Colon (tissue), 2 donors: ENCODE data around the gene KLHL24.
"Not testable (repeated sequence)": the region's sequence is repeated elsewhere in the genome, so short reads cannot be mapped to it uniquely, and the experiment has no call there.

Experiments used
- FAIRE-seq: peaks from 2 replicates; lab custom pipeline; 2012; peaks lifted over from hg19 to GRCh38; lab: Jason Lieb, UNC
- donor health status: control.
- donor health status: control.

KLHL24 gene

DNA sequence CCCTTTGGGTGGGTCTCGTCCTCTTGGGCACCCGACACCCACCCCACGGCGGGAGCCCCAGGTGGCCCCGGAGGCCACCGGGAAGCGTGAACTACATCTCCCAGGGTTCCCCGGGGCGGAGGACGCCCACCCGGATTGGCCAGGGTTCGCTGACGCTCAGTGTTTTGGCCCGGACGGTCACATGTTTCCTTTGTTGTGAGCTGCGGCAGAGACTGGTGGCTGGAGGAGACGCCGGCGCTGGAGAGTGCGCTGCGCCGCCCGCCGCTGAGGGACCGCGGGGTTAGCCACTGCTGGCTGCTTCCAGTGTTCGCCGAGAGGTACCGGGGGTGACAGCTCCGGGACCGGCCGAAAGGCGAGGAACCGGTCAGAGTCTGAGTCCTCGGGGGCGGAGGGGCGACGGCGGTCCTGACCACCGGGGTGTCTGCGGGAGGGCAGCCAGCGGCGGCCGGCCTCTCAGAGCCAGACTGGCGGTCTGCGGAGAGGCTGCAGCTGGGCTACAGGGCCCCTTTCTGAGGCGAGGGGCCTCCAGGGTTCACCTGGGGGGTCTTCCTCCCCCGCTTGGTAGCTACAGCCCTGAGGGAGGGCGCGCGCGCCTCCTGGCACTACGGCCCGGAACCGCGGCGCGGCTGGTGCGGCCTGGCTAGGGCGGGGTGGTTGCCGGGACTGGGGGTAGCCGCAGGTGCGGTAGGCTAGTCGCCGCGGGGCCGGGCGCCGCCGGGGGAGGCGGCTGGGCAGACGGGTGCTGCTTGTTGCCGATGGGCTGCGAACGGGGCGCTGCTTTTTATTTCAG is at the start of gene KLHL24:
TSS of gene KLHL24 (plus strand) at position 193 of the 790 bp plus-strand sequence. CDS start 14,734 bp downstream, outside the sequence.
- FAIRE-seq: no peak

DNA sequence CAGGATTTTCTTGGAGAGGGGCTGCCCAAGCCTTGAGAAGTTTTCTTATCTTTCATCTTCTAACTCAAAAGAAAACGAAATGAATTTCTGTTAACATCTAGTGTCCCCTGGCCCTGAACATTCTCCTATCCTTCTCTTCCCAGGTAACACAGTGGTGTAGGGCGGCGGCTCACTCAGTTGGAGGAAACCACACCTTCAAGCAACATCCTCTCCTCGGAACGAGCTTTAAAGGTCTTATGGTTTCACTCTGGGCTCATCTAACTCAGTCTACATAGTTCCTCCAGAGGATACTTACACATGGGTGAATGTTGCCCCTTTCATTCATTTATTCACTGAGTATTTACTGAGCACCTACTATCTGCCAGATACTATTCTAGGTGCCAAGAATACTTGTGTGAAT is 48.9 kb upstream of the KLHL24 start:
- FAIRE-seq: no peak

GRCh38 chr3:183587336-183587735 is 48.1 kb upstream of the KLHL24 start:
- FAIRE-seq: no peak

DNA sequence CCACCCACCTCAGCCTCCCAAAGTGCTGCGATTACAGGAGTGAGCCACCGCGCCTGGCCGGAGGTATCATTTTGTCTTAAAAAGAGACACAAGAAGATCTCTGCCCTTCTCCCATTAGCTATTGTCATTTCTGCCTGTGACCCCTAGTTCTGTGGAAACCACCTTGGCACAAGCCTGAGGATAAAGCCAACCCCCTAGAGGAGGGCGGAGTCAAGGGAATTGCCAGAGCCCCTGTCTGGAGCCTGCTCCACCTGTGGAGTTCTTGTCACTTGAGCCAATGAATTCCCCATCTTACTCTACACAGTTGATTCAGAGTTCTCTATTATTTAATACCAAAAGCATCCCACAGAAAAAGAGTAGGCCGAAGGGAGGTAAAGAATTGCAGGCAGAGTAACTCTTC is 45.0 kb upstream of the KLHL24 start:
- no peak for FAIRE-seq

- no peak for FAIRE-seq
Measured at GRCh38 chr3:183591881-183592521, 43.4 kb upstream of the KLHL24 start.

- no peak for FAIRE-seq
Measured at GRCh38 chr3:183592821-183593220, 42.6 kb upstream of the KLHL24 start.

DNA sequence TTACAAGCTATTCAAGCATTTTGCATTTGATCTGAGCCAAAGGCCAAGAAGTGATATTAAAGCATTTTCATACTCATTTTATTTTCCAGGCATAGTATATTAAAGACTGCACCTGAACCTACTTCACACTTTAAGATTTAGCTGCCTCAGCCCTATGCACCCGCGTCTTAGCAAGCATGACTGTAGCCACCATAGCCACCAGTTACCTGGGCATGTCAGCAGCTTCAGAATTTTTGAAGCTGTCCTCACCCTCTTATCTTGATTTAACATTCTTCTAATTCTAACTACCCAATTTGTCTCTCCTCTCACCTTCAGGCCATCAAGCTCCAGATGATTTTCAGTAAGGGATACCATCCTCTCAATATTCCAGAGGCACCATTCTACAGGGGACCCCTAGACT is 40.8 kb upstream of the KLHL24 start:
- FAIRE-seq: no peak

DNA sequence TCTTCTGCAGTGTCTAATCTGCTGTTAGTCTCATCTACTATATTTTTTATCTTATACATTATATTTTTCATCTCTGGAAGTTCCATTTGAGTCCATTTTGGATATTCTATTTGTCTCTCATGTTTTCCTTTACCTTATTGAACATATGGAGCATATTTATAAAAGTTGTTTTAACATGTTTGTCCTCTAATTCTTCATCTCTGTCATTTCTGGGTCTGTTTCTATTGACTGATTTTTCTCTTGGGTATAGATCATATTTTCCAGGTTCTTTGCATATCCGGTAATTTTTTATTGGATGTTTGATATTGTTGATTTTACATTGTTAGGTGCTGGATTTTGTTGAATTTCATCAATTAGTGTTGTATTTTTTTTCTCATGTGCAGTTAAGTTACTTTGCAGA is 37.5 kb upstream of the KLHL24 start:
- FAIRE-seq: no peak

DNA sequence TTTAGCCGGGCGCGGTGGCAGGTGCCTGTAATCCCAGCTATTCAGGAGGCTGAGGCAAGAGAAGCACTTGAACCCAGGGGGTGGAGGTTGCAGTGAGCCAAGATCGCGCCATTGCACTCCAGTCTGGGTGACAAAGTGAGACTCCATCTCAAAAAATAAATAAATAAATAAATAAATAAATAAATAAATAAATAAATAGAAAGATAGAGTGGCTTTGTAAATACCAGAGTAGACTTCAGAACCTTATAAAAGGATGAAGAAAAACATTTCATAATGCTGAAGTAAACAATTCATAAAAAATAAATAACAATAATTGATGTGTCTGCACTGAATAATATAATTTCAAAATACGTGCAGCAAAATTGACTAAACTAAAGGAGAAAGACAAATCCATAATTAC is 24.1 kb upstream of the KLHL24 start:
- FAIRE-seq: not testable (repeated sequence)

GRCh38 chr3:183613366-183614285 is 21.8 kb upstream of the KLHL24 start:
- no peak for FAIRE-seq

- FAIRE-seq: no peak
Measured at GRCh38 chr3:183618542-183618941, 16.9 kb upstream of the KLHL24 start.

GRCh38 chr3:183619010-183619409 is 16.4 kb upstream of the KLHL24 start:
- FAIRE-seq: no peak

- no peak for FAIRE-seq
Measured at GRCh38 chr3:183619624-183620251, 15.7 kb upstream of the KLHL24 start.

DNA sequence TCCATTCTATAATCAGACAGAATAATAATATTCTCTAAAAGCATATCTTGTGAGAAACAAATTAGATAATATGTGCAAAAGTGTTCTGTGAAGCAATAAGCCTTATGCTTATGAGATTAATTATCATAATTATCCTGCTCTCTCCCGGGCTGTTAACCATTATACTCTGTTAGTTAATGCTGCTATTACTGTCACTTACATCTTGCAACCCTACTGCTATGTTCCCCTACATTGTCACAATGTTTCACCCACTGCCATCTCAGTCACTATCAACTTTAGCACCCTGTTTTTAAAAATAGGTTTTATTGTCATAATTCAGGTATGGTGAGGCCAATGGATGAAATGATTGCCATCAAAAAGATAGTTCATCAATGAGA is 15.2 kb upstream of the KLHL24 start:
- FAIRE-seq: no peak

DNA sequence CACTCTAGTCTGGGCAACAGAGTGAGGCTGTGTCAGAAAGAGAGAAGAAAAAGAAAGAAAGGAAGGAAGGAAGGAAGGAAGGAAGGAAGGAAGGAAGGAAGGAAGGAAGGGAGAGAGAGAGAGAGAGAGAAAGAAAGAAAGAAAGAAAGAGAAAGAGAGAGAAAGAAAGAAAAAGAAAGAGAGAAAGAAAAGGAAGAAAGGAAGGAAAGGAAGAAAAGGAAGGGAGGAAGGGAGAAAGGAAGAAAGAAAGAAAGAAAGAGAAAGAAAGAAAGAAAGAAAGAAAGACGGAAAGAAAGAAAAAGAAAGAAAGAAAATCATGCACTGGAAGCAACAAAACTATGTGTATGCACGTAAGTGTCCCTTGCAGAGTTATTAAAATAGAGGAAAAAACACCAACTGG is 12.9 kb upstream of the KLHL24 start:
- not testable (repeated sequence) for FAIRE-seq

DNA sequence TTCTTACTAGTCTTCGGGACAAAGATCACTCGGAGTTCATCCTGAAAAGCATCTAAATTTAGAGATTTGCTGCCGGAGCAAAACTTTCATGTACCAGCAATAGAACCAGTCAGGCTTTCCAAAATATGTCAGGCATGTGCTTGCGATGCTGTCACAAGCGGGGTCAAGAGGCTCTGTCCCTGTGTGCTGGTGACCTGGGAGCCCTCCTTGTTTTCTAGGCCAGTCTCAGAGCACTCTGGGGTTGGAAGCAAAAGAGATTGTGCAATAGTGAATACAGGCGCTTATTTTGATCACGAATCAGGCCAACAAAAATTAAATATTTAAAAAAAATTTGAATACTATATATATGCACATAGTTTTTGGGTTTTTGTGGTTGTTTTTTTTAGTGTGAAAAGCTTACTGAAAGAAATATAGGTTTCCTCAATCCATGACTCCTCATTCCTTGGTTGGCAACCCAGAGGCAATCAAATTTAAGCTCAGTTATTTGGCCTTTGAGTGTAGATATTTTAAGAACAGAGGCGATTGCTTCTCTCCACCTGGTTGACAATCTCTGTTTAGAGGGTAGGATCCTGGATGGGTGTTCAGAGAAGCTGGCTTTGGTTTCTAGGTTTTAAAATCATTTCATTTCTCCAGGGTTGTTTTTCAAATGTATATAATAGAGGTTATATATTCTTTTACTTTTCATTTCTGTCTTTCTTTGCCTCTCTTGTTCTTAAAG is 8.4 kb upstream of the KLHL24 start:
- FAIRE-seq: no peak

DNA sequence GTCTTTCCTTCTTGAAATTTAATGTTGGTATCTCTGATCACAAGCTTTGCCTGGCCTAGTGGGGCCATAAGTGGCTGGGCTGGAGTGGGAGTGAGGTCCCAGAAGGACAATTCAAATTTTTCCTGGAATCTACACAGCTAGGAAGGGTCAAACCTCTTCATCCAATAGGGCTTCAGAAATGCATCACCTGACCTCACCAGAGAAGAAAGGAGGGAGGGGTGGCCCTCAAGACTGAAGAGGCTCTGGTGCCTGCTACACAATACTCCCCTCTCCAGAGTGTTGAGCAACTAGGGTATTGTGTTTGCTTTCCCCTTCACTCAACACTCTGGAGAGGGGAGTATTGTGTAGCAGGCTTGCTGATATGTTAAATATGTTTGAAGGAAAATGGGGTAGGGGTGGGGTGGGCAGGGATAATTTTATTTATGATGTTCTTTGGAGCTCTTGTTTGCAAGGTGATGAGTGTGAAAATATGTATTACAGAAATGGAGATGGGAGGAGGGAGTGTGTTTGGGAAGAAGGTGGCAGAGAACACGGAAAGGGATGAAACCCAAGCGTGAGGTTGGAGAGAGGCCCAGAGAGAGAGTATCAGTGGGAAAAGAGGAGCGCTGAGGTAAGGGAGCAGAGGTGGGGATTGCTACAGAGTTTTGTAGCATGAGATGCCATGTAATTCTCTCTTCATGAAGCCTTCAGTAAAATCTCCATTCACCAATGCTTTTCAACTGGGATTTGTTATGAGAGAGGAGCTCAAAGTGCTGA is 5.7 kb upstream of the KLHL24 start:
- no peak for FAIRE-seq

GRCh38 chr3:183631715-183632114 is 3.7 kb upstream of the KLHL24 start:
- no peak for FAIRE-seq

- not testable (repeated sequence) for FAIRE-seq
Measured at GRCh38 chr3:183632725-183633124, 2.7 kb upstream of the KLHL24 start.

GRCh38 chr3:183634707-183635106 is 716 bp upstream of the KLHL24 start:
- FAIRE-seq: no peak

DNA sequence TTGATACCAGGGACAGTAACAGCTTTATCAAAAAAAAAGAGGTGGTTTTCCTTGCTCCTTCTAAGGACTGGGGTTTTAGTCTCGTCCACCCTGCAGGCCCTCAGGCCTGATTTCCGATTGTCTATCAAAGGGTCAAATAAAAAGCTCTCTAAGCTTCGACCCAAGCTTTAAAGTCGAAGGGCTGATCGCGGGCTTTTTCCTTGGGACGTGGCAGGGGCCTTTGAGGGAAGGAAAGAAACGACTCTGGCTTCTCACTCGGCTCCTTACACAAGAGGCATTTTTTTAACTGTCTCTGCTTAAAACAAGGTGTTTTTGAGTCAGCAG is 354 bp upstream of the KLHL24 start:
- no peak for FAIRE-seq
